Loucy (cell line): ENCODE measurements around the gene LRRK1.

Experiments used
- EZH2phosphoT487 ChIP-seq: fragments of 200-600 bp; IDR thresholded peaks from 2 replicates; pipeline ENCODE4 v1.6.1; 2018; ENCODE audit warnings: antibody characterized with exemption, mild to moderate bottlenecking, moderate library complexity, borderline replicate concordance
- TF ChIP-seq, protein P1 (sequence below): fragments of 200-600 bp; sonication (generic); conservative IDR thresholded peaks from 2 replicates; pipeline ENCODE4 v1.5.1; 2014; ENCODE audit warnings: mild to moderate bottlenecking, antibody characterized with exemption, low read length

GRCh38 chr15:101008158-101009139 is 89.3 kb downstream of the LRRK1 start:
- TF ChIP-seq, protein P1, sequence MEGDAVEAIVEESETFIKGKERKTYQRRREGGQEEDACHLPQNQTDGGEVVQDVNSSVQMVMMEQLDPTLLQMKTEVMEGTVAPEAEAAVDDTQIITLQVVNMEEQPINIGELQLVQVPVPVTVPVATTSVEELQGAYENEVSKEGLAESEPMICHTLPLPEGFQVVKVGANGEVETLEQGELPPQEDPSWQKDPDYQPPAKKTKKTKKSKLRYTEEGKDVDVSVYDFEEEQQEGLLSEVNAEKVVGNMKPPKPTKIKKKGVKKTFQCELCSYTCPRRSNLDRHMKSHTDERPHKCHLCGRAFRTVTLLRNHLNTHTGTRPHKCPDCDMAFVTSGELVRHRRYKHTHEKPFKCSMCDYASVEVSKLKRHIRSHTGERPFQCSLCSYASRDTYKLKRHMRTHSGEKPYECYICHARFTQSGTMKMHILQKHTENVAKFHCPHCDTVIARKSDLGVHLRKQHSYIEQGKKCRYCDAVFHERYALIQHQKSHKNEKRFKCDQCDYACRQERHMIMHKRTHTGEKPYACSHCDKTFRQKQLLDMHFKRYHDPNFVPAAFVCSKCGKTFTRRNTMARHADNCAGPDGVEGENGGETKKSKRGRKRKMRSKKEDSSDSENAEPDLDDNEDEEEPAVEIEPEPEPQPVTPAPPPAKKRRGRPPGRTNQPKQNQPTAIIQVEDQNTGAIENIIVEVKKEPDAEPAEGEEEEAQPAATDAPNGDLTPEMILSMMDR: peak; percentile 89
- TF ChIP-seq EZH2phosphoT487: no peak
